Stimulated activated naive CD4-positive, alpha-beta T cell (primary cell): ENCODE measurements around the gene GLP2R.

Experiments used
- DNase-seq, 6 experiments: peaks; one replicate each; lab custom pipeline; 2025; lab: John Stamatoyannopoulos, UW

GLP2R gene

GRCh38 chr17:9813166-9813565 lies 12.6 kb upstream of the GLP2R start:
- DNase-seq = no peak

- no peak for DNase-seq
Measured at GRCh38 chr17:9814337-9814945, 11.3 kb upstream of the GLP2R start.

GRCh38 chr17:9816472-9816871 lies 9.3 kb upstream of the GLP2R start:
- no peak for DNase-seq

- no peak for DNase-seq
Measured at GRCh38 chr17:9817086-9817485, 8.6 kb upstream of the GLP2R start.

- no peak for DNase-seq
Measured at GRCh38 chr17:9818760-9819159, 7.0 kb upstream of the GLP2R start.

GRCh38 chr17:9820448-9820847 lies 5.3 kb upstream of the GLP2R start:
- DNase-seq = no peak

GRCh38 chr17:9821921-9822320 lies 3.8 kb upstream of the GLP2R start, which contains the start of gene GSG1L2:
GSG1L2 (minus strand) TSS chr17:9822079; CDS start chr17:9822071, 8 bp downstream.
- DNase-seq = no peak

- no peak for DNase-seq
Measured at GRCh38 chr17:9824094-9824493, 1.6 kb upstream of the GLP2R start.

GRCh38 chr17:9824797-9825338 lies 856 bp upstream of the GLP2R start:
- no peak for DNase-seq

GRCh38 chr17:9828296-9829295 lies 2.9 kb downstream of the GLP2R start:
- no peak for DNase-seq

- DNase-seq = no peak
Measured at GRCh38 chr17:9829343-9829742, 3.6 kb downstream of the GLP2R start.

- DNase-seq = no peak
Measured at GRCh38 chr17:9830711-9831110, 5.0 kb downstream of the GLP2R start.

GRCh38 chr17:9833922-9834321 lies 8.2 kb downstream of the GLP2R start:
- DNase-seq = no peak

- DNase-seq = no peak
Measured at GRCh38 chr17:9837551-9838471, 12.1 kb downstream of the GLP2R start.

- no peak for DNase-seq
Measured at GRCh38 chr17:9839433-9839832, 13.7 kb downstream of the GLP2R start.

GRCh38 chr17:9842057-9842758 lies 16.5 kb downstream of the GLP2R start:
- DNase-seq = no peak

GRCh38 chr17:9843152-9844010 lies 17.7 kb downstream of the GLP2R start:
- DNase-seq = no peak

- DNase-seq = no peak
Measured at GRCh38 chr17:9844153-9844552, 18.4 kb downstream of the GLP2R start.

GRCh38 chr17:9845306-9845705 lies 19.6 kb downstream of the GLP2R start:
- no peak for DNase-seq

GRCh38 chr17:9850151-9850550 lies 24.4 kb downstream of the GLP2R start:
- no peak for DNase-seq
